HG02970 (cell line): ENCODE data around the gene SEPTIN12.
"Not testable (repeated sequence)": the region's sequence is repeated elsewhere in the genome, so short reads cannot be mapped to it uniquely, and the experiment has no call there.

Source experiments
- ATAC-seq: cut with Tn5 transposase; IDR thresholded peaks from one replicate; pipeline ENCODE4 v1.9.1; 2021; ENCODE audit warnings: mild to moderate bottlenecking, moderate library complexity, moderate number of reproducible peaks; ENCODE audit not compliant: unreplicated experiment, low FRiP score

The SEPTIN12 gene

DNA sequence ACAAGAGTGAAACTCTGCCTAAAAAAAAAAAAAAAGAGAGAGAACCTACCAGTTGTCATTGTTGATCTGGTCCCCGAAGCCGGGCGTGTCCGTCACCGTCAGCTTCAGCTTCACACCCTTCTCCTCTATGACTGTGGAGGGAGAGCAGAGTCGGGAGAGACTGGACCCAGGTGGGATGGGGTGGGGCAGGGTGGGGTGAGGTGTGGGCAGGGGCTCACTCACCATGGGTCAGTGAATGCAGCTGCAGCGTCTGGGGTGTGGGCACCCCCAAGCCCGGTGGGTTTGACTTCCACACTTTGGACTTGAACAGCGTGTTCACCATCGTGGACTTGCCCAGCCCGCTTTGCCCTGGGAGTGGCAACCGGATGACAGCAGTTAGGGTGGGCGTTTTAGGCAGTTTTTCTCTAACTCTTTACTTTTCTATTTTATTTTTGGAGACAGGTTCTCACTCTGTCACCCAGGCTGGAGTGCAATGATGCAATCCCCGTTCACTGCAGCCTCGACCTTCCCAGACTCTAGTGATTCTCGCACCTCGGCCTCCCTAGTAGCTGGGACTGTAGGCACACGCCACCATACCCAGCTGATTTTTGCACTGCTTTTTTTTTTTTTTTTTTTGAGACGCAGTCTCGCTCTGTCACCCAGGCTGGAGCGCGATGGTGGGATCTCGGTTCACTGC is 2.2 kb downstream of the SEPTIN12 start:
- no peak for ATAC-seq

GRCh38 chr16:4784444-4784987 is 3.6 kb downstream of the SEPTIN12 start:
- not testable (repeated sequence) for ATAC-seq

GRCh38 chr16:4783951-4784336 is 4.2 kb downstream of the SEPTIN12 start:
- no peak for ATAC-seq

- ATAC-seq, result no peak
Measured at GRCh38 chr16:4783251-4783950, 4.7 kb downstream of the SEPTIN12 start.

DNA sequence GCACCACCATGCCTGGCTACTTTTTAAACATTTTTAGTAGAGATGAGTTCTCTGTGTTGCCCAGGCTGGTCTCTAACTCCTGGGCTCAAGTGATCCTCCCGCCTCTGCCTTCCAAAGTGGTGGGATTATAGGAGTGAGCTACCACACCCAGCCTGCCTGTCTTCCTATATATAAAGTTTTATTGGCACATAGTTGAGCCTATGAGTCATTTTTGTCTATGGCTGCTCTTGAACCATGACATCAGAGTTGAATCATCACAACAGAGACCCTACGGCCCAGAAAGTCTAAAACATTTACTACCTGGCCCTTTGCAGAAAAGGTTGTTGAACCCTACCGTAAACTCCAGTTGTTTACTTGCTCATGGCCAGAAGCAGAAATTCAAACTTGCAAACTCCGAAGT is 7.9 kb downstream of the SEPTIN12 start:
- no peak for ATAC-seq

- ATAC-seq, result no peak
Measured at GRCh38 chr16:4778050-4778392, 10.1 kb downstream of the SEPTIN12 start.

DNA sequence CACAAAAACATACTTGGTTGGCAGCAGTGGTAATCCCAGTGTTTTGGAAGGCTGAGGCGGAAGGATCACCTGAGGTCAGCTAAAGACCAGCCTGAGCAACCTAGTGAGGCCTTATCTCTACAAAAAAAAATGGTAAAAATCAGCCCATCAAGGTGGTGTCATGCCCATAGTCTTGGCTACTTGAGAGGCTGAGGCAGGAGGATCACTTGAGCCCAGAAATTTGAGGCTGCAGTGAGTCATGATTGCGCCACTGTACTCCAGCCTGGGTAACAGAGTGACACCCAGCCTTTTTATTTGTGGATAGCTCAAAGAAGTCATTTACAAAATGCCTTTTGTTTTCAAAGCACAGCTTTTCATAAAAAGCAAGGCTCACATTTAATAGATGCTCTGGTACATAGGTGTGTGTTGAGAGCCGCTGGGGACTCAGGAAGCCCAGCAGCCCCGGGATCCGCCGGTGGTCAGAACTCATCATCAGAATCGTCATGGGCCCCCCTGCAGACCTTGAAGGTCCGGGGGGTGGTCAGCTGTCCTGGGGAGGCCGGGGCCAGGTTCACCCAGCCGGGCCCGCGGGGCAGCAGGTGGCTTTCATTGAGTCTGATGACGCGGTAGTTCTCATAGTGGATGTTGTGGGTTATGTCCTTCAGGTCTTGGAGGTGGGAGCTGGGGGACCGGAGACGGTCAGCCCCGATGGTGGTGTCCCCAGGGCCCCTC is 10.7 kb downstream of the SEPTIN12 start:
- ATAC-seq, result no peak

- ATAC-seq, result no peak
Measured at GRCh38 chr16:4776141-4776705, 11.9 kb downstream of the SEPTIN12 start.

DNA sequence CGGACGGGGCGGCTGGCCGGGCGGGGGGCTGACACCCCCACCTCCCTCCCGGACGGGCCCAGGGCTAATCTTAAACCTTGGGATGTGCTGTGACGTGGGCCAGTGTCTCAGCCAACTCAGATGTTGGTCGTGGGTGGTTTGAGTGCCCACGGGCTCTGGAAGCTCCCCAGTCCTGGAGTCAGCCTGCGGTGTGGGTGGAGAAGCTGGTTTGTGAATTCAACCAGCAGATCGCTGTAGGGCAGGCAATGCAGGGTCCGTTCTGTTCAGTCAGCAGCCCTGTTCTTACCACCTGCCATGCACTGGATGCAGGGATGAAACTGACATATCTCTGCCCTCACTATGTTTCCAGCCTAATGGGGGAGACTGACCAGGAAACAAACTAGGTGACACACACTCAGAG is 13.1 kb downstream of the SEPTIN12 start:
- ATAC-seq, result no peak

DNA sequence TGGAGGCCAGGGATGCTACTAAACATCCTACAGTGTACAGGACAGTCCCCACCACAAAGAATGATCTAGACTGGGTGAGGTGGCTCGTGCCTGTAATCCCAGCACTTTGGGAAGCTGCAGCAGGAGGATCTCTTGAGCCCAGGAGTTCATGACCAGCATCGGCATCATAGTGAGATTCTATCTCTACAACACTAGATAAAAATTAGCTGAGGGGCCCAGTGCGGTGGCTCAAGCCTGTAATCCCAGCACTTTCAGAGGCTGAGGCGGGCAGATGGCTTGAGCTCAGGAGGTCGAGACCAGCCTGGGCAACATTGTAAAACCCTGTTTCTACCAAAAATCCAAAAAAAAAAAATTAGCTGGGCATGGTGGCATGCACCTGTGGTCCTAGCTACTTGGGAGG is 15.8 kb downstream of the SEPTIN12 start:
- no peak for ATAC-seq

DNA sequence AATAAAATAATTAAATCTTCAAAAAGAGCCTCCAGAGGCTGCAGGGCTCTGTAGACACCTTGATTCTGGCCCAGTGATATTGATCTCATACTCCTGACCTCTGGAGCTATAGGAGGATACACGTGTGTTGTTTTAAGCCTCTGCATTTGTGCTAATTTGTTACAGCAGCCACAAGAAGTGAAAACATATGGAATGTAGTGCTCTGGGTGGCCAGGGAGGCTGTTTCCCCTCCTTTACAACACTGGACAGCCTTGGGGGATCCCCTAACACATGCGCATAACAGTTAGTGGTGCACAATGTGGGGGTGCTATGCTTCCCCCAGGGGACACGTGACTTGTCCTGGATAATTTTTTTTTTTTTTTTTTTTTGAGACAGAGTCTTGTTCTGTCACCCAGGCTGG is 16.5 kb downstream of the SEPTIN12 start:
- no peak for ATAC-seq

DNA sequence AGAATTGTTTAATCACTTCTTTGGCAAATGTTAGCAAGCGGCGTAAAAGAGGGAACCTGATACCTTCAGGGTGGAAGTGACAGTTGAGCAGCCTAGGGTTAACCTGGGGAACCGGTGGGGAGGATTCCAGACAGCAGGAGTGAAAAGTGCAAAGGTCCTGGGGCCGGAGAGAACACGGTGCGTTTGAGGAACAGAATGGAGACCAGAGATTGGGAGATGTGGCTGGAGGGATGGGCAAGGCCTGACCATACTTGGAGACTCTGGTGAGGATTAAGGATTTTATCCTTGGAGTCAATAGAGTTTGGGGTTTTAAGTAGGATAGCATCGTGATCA is 18.9 kb downstream of the SEPTIN12 start:
- ATAC-seq, result no peak

GRCh38 chr16:4768549-4769305 is 19.4 kb downstream of the SEPTIN12 start:
- no peak for ATAC-seq

- no peak for ATAC-seq
Measured at GRCh38 chr16:4767872-4768548, 20.1 kb downstream of the SEPTIN12 start.

DNA sequence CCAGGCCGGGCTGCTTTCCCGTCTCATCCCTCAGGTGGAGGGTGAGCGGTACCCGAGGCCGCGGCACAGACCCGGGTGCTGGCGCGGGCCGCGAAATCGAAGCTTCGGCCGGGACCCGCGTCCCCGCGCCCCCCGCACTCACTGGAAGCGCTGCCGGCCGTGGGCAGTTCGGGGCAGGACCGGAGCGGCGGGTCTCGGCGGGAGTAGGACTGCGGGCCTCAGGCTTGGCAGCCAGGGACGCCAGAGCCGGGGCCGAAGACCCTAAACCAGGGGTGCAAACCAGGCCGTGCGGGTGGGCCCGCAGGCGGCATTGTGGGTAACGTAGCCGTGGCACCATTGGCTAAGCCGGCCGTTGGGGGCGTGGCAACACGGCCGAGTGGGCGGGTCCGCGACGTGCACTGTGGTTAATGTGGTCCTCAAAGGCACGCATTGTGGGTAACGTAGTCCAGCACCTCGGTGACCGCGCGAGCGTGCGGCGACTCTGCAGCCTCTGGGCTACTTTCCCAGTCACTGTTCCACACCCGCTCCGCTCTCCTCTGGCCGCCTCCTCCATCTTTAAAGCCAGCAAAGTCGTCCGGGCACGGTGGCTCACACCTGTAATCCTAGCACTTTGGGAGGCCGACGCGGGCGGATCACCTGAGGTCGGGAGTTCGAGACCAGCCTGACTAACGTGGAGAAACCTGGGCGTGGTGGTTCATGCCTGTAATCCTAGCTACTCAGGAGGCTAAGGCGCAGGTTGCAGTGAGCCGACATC is 21.1 kb downstream of the SEPTIN12 start, which contains the start of gene ZNF500:
ZNF500 (minus strand) TSS at position 288 of the 754 bp plus-strand sequence. CDS start 1,184 bp downstream, outside the sequence.
- ATAC-seq, result peak; percentile 83

- ATAC-seq, result no peak
Measured at GRCh38 chr16:4765511-4766474, 22.4 kb downstream of the SEPTIN12 start.

GRCh38 chr16:4763791-4764190 is 24.4 kb downstream of the SEPTIN12 start:
- ATAC-seq, result no peak

DNA sequence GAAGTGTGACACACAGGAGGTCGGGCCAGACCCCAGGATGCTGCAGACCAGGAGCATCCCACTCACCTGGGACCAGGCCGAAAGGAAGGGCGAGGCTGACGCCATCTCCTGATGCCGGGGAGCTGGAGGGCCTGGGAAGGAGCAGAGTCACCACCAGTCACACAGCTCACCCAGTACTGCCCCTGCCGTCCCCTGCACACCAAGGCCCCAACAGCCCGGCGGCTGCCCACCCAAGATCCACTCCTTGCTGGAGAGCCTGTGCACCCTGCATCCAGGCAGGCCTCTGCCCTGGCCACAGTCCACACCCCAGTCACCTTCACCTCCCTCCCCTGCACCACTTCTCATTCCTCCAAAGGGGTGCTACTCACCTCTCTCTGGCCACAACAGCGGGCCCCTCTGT is 25.9 kb downstream of the SEPTIN12 start:
- no peak for ATAC-seq
